GM15510 (cell line): ENCODE measurements around the gene NAT16.

Source experiments
- POLR2A ChIP-seq: IDR thresholded peaks from 3 replicates; pipeline ENCODE4 v1.6.1; 2011; ENCODE audit warnings: borderline replicate concordance; ENCODE audit not compliant: insufficient read length; ENCODE audit errors: extremely low read depth

The NAT16 gene

GRCh38 chr7:101168412-101169049 lies 11.6 kb downstream of the NAT16 start:
- TF ChIP-seq POLR2A = no peak

- no peak for TF ChIP-seq POLR2A
These were observed 12.3 kb downstream of the NAT16 start for GRCh38 chr7:101167645-101168411.

- TF ChIP-seq POLR2A = no peak
These were observed 13.0 kb downstream of the NAT16 start for GRCh38 chr7:101166909-101167644.

GRCh38 chr7:101166648-101166908 lies 13.5 kb downstream of the NAT16 start:
- TF ChIP-seq POLR2A = no peak

GRCh38 chr7:101165958-101166647 lies 14.0 kb downstream of the NAT16 start:
- no peak for TF ChIP-seq POLR2A

GRCh38 chr7:101165075-101165957 lies 14.8 kb downstream of the NAT16 start, which contains the start of gene VGF:
Gene VGF, minus strand, starts transcription at chr7:101165569. Its CDS starts 726 bp downstream, at chr7:101164843.
- TF ChIP-seq POLR2A = no peak

GRCh38 chr7:101164071-101164840 lies 15.8 kb downstream of the NAT16 start:
- no peak for TF ChIP-seq POLR2A

- peak; percentile 7 for TF ChIP-seq POLR2A
These were observed 16.6 kb downstream of the NAT16 start for GRCh38 chr7:101163279-101164070.

- TF ChIP-seq POLR2A = no peak
These were observed 17.4 kb downstream of the NAT16 start for GRCh38 chr7:101162551-101163278.

- TF ChIP-seq POLR2A = no peak
These were observed 18.2 kb downstream of the NAT16 start for GRCh38 chr7:101161692-101162471.

- no peak for TF ChIP-seq POLR2A
These were observed 19.2 kb downstream of the NAT16 start for GRCh38 chr7:101160910-101161309.

GRCh38 chr7:101159696-101160674 lies 20.1 kb downstream of the NAT16 start:
- TF ChIP-seq POLR2A = no peak
